HG02763 (cell line): ENCODE data around the gene GIPC1.
A peak's percentile ranks its signal among the peaks of the same experiment; 100 is the strongest.
"Not testable (repeated sequence)": the region's sequence is repeated elsewhere in the genome, so short reads cannot be mapped to it uniquely, and the experiment has no call there.

ENCODE experiments used
- ATAC-seq: cut with Tn5 transposase; IDR thresholded peaks from one replicate; pipeline ENCODE4 v1.9.1; 2021; ENCODE audit warnings: mild to moderate bottlenecking, moderate library complexity; ENCODE audit not compliant: unreplicated experiment

Gene GIPC1

GRCh38 chr19:14472202-14472938 is 23.6 kb downstream of the GIPC1 start:
- ATAC-seq: no peak

- ATAC-seq: no peak
Measured at GRCh38 chr19:14471436-14472187, 24.3 kb downstream of the GIPC1 start.

GRCh38 chr19:14470031-14470876 is 25.7 kb downstream of the GIPC1 start:
- no peak for ATAC-seq

GRCh38 chr19:14467816-14468215 is 28.1 kb downstream of the GIPC1 start:
- ATAC-seq: no peak

- ATAC-seq: no peak
Measured at GRCh38 chr19:14467391-14467790, 28.5 kb downstream of the GIPC1 start.

- no peak for ATAC-seq
Measured at GRCh38 chr19:14463747-14464146, 32.2 kb downstream of the GIPC1 start.

- not testable (repeated sequence) for ATAC-seq
Measured at GRCh38 chr19:14462401-14462800, 33.5 kb downstream of the GIPC1 start.

GRCh38 chr19:14460935-14461334 is 35.0 kb downstream of the GIPC1 start:
- ATAC-seq: no peak

- no peak for ATAC-seq
Measured at GRCh38 chr19:14459703-14460102, 36.2 kb downstream of the GIPC1 start.

GRCh38 chr19:14452303-14452702 is 43.6 kb downstream of the GIPC1 start:
- not testable (repeated sequence) for ATAC-seq

- ATAC-seq: no peak
Measured at GRCh38 chr19:14450876-14451275, 45.1 kb downstream of the GIPC1 start.

GRCh38 chr19:14450168-14450874 is 45.6 kb downstream of the GIPC1 start:
- no peak for ATAC-seq

- ATAC-seq: no peak
Measured at GRCh38 chr19:14449321-14449720, 46.6 kb downstream of the GIPC1 start.

- ATAC-seq: no peak
Measured at GRCh38 chr19:14446336-14447036, 49.4 kb downstream of the GIPC1 start.

GRCh38 chr19:14443632-14444216 is 52.2 kb downstream of the GIPC1 start:
- no peak for ATAC-seq

- ATAC-seq: no peak
Measured at GRCh38 chr19:14442891-14443631, 52.9 kb downstream of the GIPC1 start.

- ATAC-seq: no peak
Measured at GRCh38 chr19:14441041-14441938, 54.6 kb downstream of the GIPC1 start.

GRCh38 chr19:14440049-14440448 is 55.9 kb downstream of the GIPC1 start:
- ATAC-seq: peak; percentile 67
